ENCODE data around the gene YWHAG. TPM values are rescaled to one million over a fixed set of nuclear protein-coding genes. Genes with fewer than 3 reads are reported as not detected.

The YWHAG gene
- total and polyA plus RNA-seq, 2 of the 13 experiments (the other 11 are each of a cell fraction or from before 2014, with no cell fraction given): 36.9 to 67.5 TPM

- H3K9ac ChIP-seq (ENCODE audit: insufficient read depth, low read depth, low read length): no peak overlapping the region
- TF ChIP-seq NFIB (CRISPR knock-in tag; IDR thresholded peaks at IDR 0.05; ENCODE audit: borderline replicate concordance) (no peak), PLRG1 (conservative IDR thresholded peaks at IDR 0.05) (no peak), CTCF (CRISPR knock-in tag; IDR thresholded peaks at IDR 0.05) (no peak)
- H2AFZ ChIP-seq (ENCODE audit: low read length): no peak overlapping the region
- no peaks in the 10 kb centered on the region for H3K27me3 ChIP-seq (ENCODE audit: control insufficient read depth in 1 of 2, insufficient read depth in 2 of 2, low read length in 2 of 2)
- POLR2A ChIA-PET: no interaction called here
- no peaks in the 10 kb centered on the region for H3K9me3 ChIP-seq (ENCODE audit: low read length)
- BruUV-seq (replicated peaks): no TSS peak
- FAIRE-seq (no peak), DNase-seq (ENCODE audit: low spot score) (no peak), ATAC-seq (no peak)
- CTCF ChIA-PET (ENCODE audit: low intra/inter-chr PET ratio, low total read pairs): no interaction called here
- 69% methylated on average over 10 of the region's 11 CpGs for WGBS (ENCODE audit: low lambda C conversion rate)
- no peaks in the 10 kb centered on the region for H4K20me1 ChIP-seq (ENCODE audit: insufficient read depth, low read length)
- no peaks in the 10 kb centered on the region for H3K36me3 ChIP-seq (replicated peaks in 1 of 2; ENCODE audit: control insufficient read depth in 1 of 2, insufficient read depth in 2 of 2, low read length in 2 of 2)
- H3K27ac ChIP-seq (ENCODE audit: extremely low read length, insufficient read depth, low read length): no peak overlapping the region
- H3K4me1 ChIP-seq (ENCODE audit: insufficient read depth, low read length): peaks cover 30% of the 10 kb centered on the region
- H3K4me2 ChIP-seq (ENCODE audit: low read depth, low read length): no peak overlapping the region
- no peak overlapping the region for H3K4me3 ChIP-seq (replicated peaks in 1 of 3; ENCODE audit: insufficient read depth in 1 of 3, low read depth in 2 of 3, low read length in 3 of 3)
- intact Hi-C loops (cut with micrococcal nuclease; ENCODE audit: unreplicated experiment): no loop called here
- in situ Hi-C loops (cut with HindIII; ENCODE audit: extremely low pct_ligation_motif_present, low pct_unique_long_range_greater_than_20kb): no loop called here
- H3K79me2 ChIP-seq (ENCODE audit: insufficient read depth, low read length): no peaks in the 10 kb centered on the region
These were observed 28.0 kb upstream of the YWHAG start for GRCh38 chr7:76386691-76387260.

DNA sequence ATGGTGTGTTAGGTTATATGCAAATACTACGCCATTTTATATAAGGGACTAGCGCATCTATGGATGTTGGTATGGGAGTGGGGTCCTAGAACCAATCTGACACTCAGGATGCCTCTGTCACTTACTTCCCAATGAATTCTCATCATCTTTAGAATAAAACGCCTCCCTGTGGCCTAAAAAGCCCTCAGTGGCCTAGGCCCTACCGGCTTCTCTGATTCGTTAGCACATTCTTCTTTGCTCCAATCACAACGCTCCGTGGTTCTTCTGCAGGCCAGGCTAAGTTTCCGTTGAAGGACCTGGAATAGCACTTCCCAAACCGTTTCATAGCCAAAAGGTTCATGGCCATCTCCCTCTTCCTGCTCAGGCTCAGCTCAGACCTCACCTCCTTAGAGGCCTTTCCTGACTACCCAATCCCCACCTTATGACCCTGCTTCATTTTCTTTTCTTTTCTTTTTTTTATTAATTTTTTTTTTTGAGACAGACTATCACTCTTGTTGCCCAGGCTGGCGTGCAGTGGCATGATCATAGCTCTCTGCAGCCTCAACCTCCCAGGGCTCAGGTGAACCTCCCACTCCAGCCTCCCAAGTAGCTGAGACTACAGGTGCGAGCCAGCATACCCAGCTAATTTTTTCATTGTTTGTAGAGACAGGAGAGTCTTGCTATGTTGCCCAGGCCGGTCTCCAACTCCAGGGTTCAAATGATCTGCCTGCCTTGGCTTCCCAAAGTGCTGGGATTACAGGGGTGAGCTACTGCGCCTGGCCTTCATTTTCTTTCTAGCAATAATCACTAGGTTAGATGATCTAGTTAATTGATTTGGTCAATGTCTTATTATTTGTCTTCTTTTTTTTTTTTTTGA, 24.5 kb upstream of the YWHAG start:
- no TSS peak for BruUV-seq (replicated peaks)
- ATAC-seq (peak; percentile 30), FAIRE-seq (peak; percentile 15), DNase-seq (ENCODE audit: low spot score) (peak; percentile 64)
- Histone ChIP-seq H3K9me3 (ENCODE audit: low read length) (no peaks in the 10 kb centered on the region), H3K4me2 (ENCODE audit: low read depth, low read length) (peak overlapping the region; percentile 39), H2AFZ (ENCODE audit: low read length) (no peak overlapping the region), H3K27ac (ENCODE audit: extremely low read length, insufficient read depth, low read length) (no peak overlapping the region), H3K9ac (ENCODE audit: insufficient read depth, low read depth, low read length) (no peak overlapping the region), H4K20me1 (ENCODE audit: insufficient read depth, low read length) (no peaks in the 10 kb centered on the region), H3K4me3 (replicated peaks in 1 of 3; ENCODE audit: insufficient read depth in 1 of 3, low read depth in 2 of 3, low read length in 3 of 3) (0 out of 6 replicates have a peak overlapping the region, but pooled peaks of 1 of the 3 experiments have one; percentile 16), H3K4me1 (ENCODE audit: insufficient read depth, low read length) (peaks cover 46% of the 10 kb centered on the region), H3K79me2 (ENCODE audit: insufficient read depth, low read length) (no peaks in the 10 kb centered on the region), H3K27me3 (ENCODE audit: control insufficient read depth in 1 of 2, insufficient read depth in 2 of 2, low read length in 2 of 2) (no peaks in the 10 kb centered on the region), H3K36me3 (replicated peaks in 1 of 2; ENCODE audit: control insufficient read depth in 1 of 2, insufficient read depth in 2 of 2, low read length in 2 of 2) (no peaks in the 10 kb centered on the region)
- intact Hi-C loops (cut with micrococcal nuclease; ENCODE audit: unreplicated experiment): loop anchor here (1.0 kb wide), 1 partner anchor 65 kb away; no protein-coding TSS in a partner anchor
- WGBS (ENCODE audit: low lambda C conversion rate): 57% methylated on average over 13 of the region's 13 CpGs
- CTCF ChIA-PET (ENCODE audit: low intra/inter-chr PET ratio, low total read pairs): no interaction called here
- in situ Hi-C loops (cut with HindIII; ENCODE audit: extremely low pct_ligation_motif_present, low pct_unique_long_range_greater_than_20kb): no loop called here
- POLR2A ChIA-PET: interaction anchor here (1.3 to 1.4 kb wide), 2 partner anchors 9 to 25 kb away, joined by 3 to 4 read pairs; no protein-coding TSS in a partner anchor
- no peak for TF ChIP-seq FUBP1 (CRISPR knock-in tag; IDR thresholded peaks at IDR 0.05; ENCODE audit: borderline replicate concordance)
- TF ChIP-seq NCOR1 (IDR thresholded peaks at IDR 0.05; ENCODE audit: borderline replicate concordance, low read length): no peak
- TF ChIP-seq RFXAP (CRISPR knock-in tag; IDR thresholded peaks at IDR 0.05; ENCODE audit: borderline replicate concordance): no peak
- TF ChIP-seq PHF21A (CRISPR knock-in tag; IDR thresholded peaks at IDR 0.05): 0 out of 2 replicates have a peak, but pooled peaks have one; percentile 36
- no peak for TF ChIP-seq SETDB1 (CRISPR knock-in tag; IDR thresholded peaks at IDR 0.05; ENCODE audit: borderline replicate concordance)
- TF ChIP-seq ZNF547 (CRISPR knock-in tag; IDR thresholded peaks at IDR 0.05): no peak
- no peak for TF ChIP-seq KLF16 (CRISPR knock-in tag; IDR thresholded peaks at IDR 0.05)
- no peak for TF ChIP-seq ZBTB7B (CRISPR knock-in tag; IDR thresholded peaks at IDR 0.05)
